Measurements from ENCODE around the gene KRTAP4-6. TPM values are rescaled to one million over a fixed set of nuclear protein-coding genes. Genes with fewer than 3 reads are reported as not detected.

Gene KRTAP4-6
- polyA plus RNA-seq, 1 of the 3 experiments (the other 2 are of a cell fraction), result not detected

- TF ChIP-seq EZH2phosphoT487 (IDR thresholded peaks at IDR 0.05; ENCODE audit: borderline replicate concordance, low read depth) (no peak), NFIC (IDR thresholded peaks at IDR 0.05; ENCODE audit: borderline replicate concordance) (no peak), PBX3 (IDR thresholded peaks at IDR 0.05) (no peak), RFX5 (IDR thresholded peaks at IDR 0.05; ENCODE audit: low read length) (no peak)
These were observed 8.4 kb downstream of the KRTAP4-6 start (continued) for GRCh38 chr17:41131979-41132378.

GRCh38 chr17:41127371-41127770 lies 13.0 kb downstream of the KRTAP4-6 start:
- 9% methylated on average over 1 of the region's 1 CpG for WGBS (ENCODE audit: low lambda C conversion rate)
- no peaks in the 10 kb centered on the region for H3K79me2 ChIP-seq (ENCODE audit: insufficient read depth)
- DNase-seq, result no peak
- H3K27ac ChIP-seq (ENCODE audit: low read depth in 2 of 2, low read length in 1 of 2), result no peak overlapping the region
- no peaks in the 10 kb centered on the region for H4K20me1 ChIP-seq (ENCODE audit: insufficient read depth)
- H3K9me2 ChIP-seq, result no peaks in the 10 kb centered on the region
- no peak overlapping the region for H3K4me3 ChIP-seq (ENCODE audit: low read depth in 2 of 2, low read length in 1 of 2)
- H3K27me3 ChIP-seq (ENCODE audit: insufficient read depth), result no peaks in the 10 kb centered on the region
- H3K9me3 ChIP-seq, result no peaks in the 10 kb centered on the region
- H3K36me3 ChIP-seq (replicated peaks in 1 of 2; ENCODE audit: control insufficient read depth in 1 of 2, insufficient read depth in 2 of 2, low read length in 1 of 2), result no peaks in the 10 kb centered on the region
- no peak overlapping the region for H3K9ac ChIP-seq
- ChIA-PET POLR2A (no interaction called here), CTCF (no interaction called here)
- no peaks in the 10 kb centered on the region for H3F3A ChIP-seq (replicated peaks; ENCODE audit: insufficient read depth)
- TF ChIP-seq ELF1 (IDR thresholded peaks at IDR 0.05) (no peak), MEF2A (IDR thresholded peaks at IDR 0.05; ENCODE audit: borderline replicate concordance, low read depth) (no peak), RAD21 (IDR thresholded peaks at IDR 0.05; ENCODE audit: low read length) (no peak), NFIC (IDR thresholded peaks at IDR 0.05; ENCODE audit: borderline replicate concordance) (no peak), REST (IDR thresholded peaks at IDR 0.05; ENCODE audit: low read depth, low read length) (no peak), RFX5 (IDR thresholded peaks at IDR 0.05; ENCODE audit: low read length) (no peak), JUND (IDR thresholded peaks at IDR 0.05) (no peak), TEAD4 (IDR thresholded peaks at IDR 0.05; ENCODE audit: borderline replicate concordance, insufficient read depth) (no peak), IRF3 (IDR thresholded peaks at IDR 0.05; ENCODE audit: low read depth, low read length) (no peak), POLR2AphosphoS5 (IDR thresholded peaks at IDR 0.05; ENCODE audit: low read depth, low read length) (no peak), USF1 (IDR thresholded peaks at IDR 0.05; ENCODE audit: borderline replicate concordance, low read depth) (no peak), EZH2phosphoT487 (IDR thresholded peaks at IDR 0.05; ENCODE audit: borderline replicate concordance, low read depth) (no peak), TAF1 (IDR thresholded peaks at IDR 0.05; ENCODE audit: borderline replicate concordance, low read depth, low read length) (no peak), SMC3 (IDR thresholded peaks at IDR 0.05; ENCODE audit: low read depth, low read length) (no peak), ZBTB33 (IDR thresholded peaks at IDR 0.05; ENCODE audit: borderline replicate concordance, low read depth) (no peak), SIN3A (IDR thresholded peaks at IDR 0.05; ENCODE audit: borderline replicate concordance, low read depth, low read length) (no peak)
- no peak overlapping the region for H3K4me2 ChIP-seq
- no peak overlapping the region for H2AFZ ChIP-seq (ENCODE audit: low read depth)
- no peaks in the 10 kb centered on the region for H3K4me1 ChIP-seq (ENCODE audit: control insufficient read depth in 1 of 2, insufficient read depth in 2 of 2, low read depth in 1 of 2, low read length in 1 of 2)

Measured in SK-N-SH (cell line).